ENCODE data around the gene ARL14EP. TPM values are rescaled to one million over a fixed set of nuclear protein-coding genes. Genes with fewer than 3 reads are reported as not detected.

ARL14EP gene
- total and polyA plus RNA-seq, 9 donors = 18.4 to 39.6 (median 27.7) TPM

GRCh38 chr11:30295178-30295885, 27.6 kb upstream of the ARL14EP start:
- WGBS, 3 donors = 86 to 92% (median 86%) methylated on average over 8 of the region's 8 CpGs
- Histone ChIP-seq H3K27ac (no peak overlapping the region), H3K27me3 (no peaks in the 10 kb centered on the region), H3K36me3 (no peaks in the 10 kb centered on the region), H3K9me3 (no peaks in the 10 kb centered on the region), H3K4me1 (ENCODE audit: insufficient read depth) (no peaks in the 10 kb centered on the region), H3K4me3 (no peak overlapping the region)
- no peak for DNase-seq
- intact Hi-C loops (cut with DNase I) = no loop called here
- TF ChIP-seq CTCF (IDR thresholded peaks at IDR 0.05) = no peak
- no peak for TF ChIP-seq EP300 (IDR thresholded peaks at IDR 0.05)
- no peak for TF ChIP-seq POLR2A (IDR thresholded peaks at IDR 0.05)

- intact Hi-C loops (cut with DNase I) = no loop called here
- H3K27ac ChIP-seq = no peak overlapping the region
- no peaks in the 10 kb centered on the region for H3K27me3 ChIP-seq
- no peaks in the 10 kb centered on the region for H3K9me3 ChIP-seq
- 92 to 100% (median 96%) methylated on average over 1 of the region's 1 CpG for WGBS, 3 donors
- no peak overlapping the region for H3K4me3 ChIP-seq
- DNase-seq = no peak
- H3K4me1 ChIP-seq (ENCODE audit: insufficient read depth) = no peaks in the 10 kb centered on the region
- H3K36me3 ChIP-seq = no peaks in the 10 kb centered on the region
- no peak for TF ChIP-seq POLR2A (IDR thresholded peaks at IDR 0.05)
- TF ChIP-seq EP300 (IDR thresholded peaks at IDR 0.05) = no peak
- TF ChIP-seq CTCF (IDR thresholded peaks at IDR 0.05) = no peak
These were observed 18.3 kb upstream of the ARL14EP start for GRCh38 chr11:30304620-30305019.

- Histone ChIP-seq H3K27me3 (no peaks in the 10 kb centered on the region), H3K4me3 (no peak overlapping the region), H3K27ac (no peak overlapping the region), H3K9me3 (no peaks in the 10 kb centered on the region), H3K36me3 (no peaks in the 10 kb centered on the region), H3K4me1 (ENCODE audit: insufficient read depth) (no peaks in the 10 kb centered on the region)
- intact Hi-C loops (cut with DNase I) = no loop called here
- no peak for TF ChIP-seq EP300 (IDR thresholded peaks at IDR 0.05)
- TF ChIP-seq CTCF (IDR thresholded peaks at IDR 0.05) = no peak
- no peak for TF ChIP-seq POLR2A (IDR thresholded peaks at IDR 0.05)
- no peak for DNase-seq
- 87 to 98% (median 94%) methylated on average over 1 of the region's 1 CpG for WGBS, 3 donors
These were observed 12.3 kb upstream of the ARL14EP start for GRCh38 chr11:30310623-30311022.

- no peak for DNase-seq
- Histone ChIP-seq H3K27me3 (no peaks in the 10 kb centered on the region), H3K9me3 (no peaks in the 10 kb centered on the region), H3K4me1 (ENCODE audit: insufficient read depth) (no peaks in the 10 kb centered on the region), H3K36me3 (no peaks in the 10 kb centered on the region), H3K4me3 (no peak overlapping the region), H3K27ac (no peak overlapping the region)
- intact Hi-C loops (cut with DNase I) = no loop called here
- WGBS, 3 donors = 43 to 61% (median 44%) methylated on average over 2 of the region's 2 CpGs
- no peak for TF ChIP-seq POLR2A (IDR thresholded peaks at IDR 0.05)
- no peak for TF ChIP-seq EP300 (IDR thresholded peaks at IDR 0.05)
- TF ChIP-seq CTCF (IDR thresholded peaks at IDR 0.05) = no peak
These were observed 11.7 kb upstream of the ARL14EP start for GRCh38 chr11:30311189-30311588.

Measured in ovary (tissue), 9 donors.